HG02623 (cell line): Measurements from ENCODE around the gene FHOD1.

ENCODE experiments used
- ATAC-seq: cut with Tn5 transposase; IDR thresholded peaks from one replicate; pipeline ENCODE4 v1.9.1; 2021; ENCODE audit warnings: moderate library complexity; ENCODE audit not compliant: unreplicated experiment

FHOD1 gene

GRCh38 chr16:67179421-67180080 lies 67.7 kb downstream of the FHOD1 start:
- no peak for ATAC-seq
